MM.1S (cell line): ENCODE data around the gene DEDD.

Experiments
- DNase-seq: peaks from one replicate; pipeline ENCODE4 v3.0.0-alpha.2; 2015
- H2AFZ ChIP-seq: fragments of 300-600 bp; sonication (generic); 2 replicates; pipeline ENCODE4 v1.6.0; 2016; ENCODE audit warnings: antibody characterized with exemption, low read length
- H3F3A ChIP-seq: fragments of 300-600 bp; sonication (generic); 2 replicates; pipeline ENCODE4 v1.6.1; 2016; ENCODE audit warnings: mild to moderate bottlenecking, antibody characterized with exemption, low read length, moderate library complexity, mixed read lengths; ENCODE audit not compliant: insufficient read depth
- H3K27ac ChIP-seq: fragments of 300-600 bp; sonication (generic); 2 replicates; pipeline ENCODE4 v1.5.1; 2016; ENCODE audit warnings: mild to moderate bottlenecking, low read length
- H3K27me3 ChIP-seq: fragments of 300-600 bp; sonication (generic); replicated peaks from 2 replicates; pipeline ENCODE4 v1.6.0; 2016; ENCODE audit warnings: low read length; ENCODE audit not compliant: insufficient read depth
- H3K36me3 ChIP-seq: fragments of 300-600 bp; sonication (generic); replicated peaks from 2 replicates; pipeline ENCODE4 v1.6.1; 2016; ENCODE audit warnings: mild to moderate bottlenecking, low read length, mixed read lengths; ENCODE audit not compliant: insufficient read depth
- H3K4me1 ChIP-seq: fragments of 300-600 bp; sonication (generic); 2 replicates; pipeline ENCODE4 v1.6.1; 2016; ENCODE audit warnings: low read length, mixed read lengths
- H3K4me2 ChIP-seq: fragments of 300-600 bp; sonication (generic); 2 replicates; pipeline ENCODE4 v1.6.0; 2016; ENCODE audit warnings: low read depth, low read length
- H3K4me3 ChIP-seq: fragments of 300-600 bp; sonication (generic); 2 replicates; pipeline ENCODE4 v1.5.1; 2016; ENCODE audit warnings: low read length, mixed read lengths
- H3K79me2 ChIP-seq: fragments of 300-600 bp; sonication (generic); 2 replicates; pipeline ENCODE4 v1.6.1; 2016; ENCODE audit warnings: mixed run types, low read length, mixed read lengths
- H3K9ac ChIP-seq: fragments of 300-600 bp; sonication (generic); 2 replicates; pipeline ENCODE4 v1.6.1; 2016; ENCODE audit warnings: low read length, mixed read lengths
- H3K9me2 ChIP-seq: fragments of 300-600 bp; sonication (generic); replicated peaks from 2 replicates; pipeline ENCODE4 v1.6.1; 2016; ENCODE audit warnings: mild to moderate bottlenecking, low read length, mixed read lengths; ENCODE audit not compliant: insufficient read depth
- H3K9me3 ChIP-seq: fragments of 300-600 bp; sonication (generic); replicated peaks from 2 replicates; pipeline ENCODE4 v1.6.1; 2016; ENCODE audit warnings: mild to moderate bottlenecking, low read length, mixed read lengths; ENCODE audit not compliant: insufficient read depth
- H4K20me1 ChIP-seq: fragments of 300-600 bp; sonication (generic); 2 replicates; pipeline ENCODE4 v1.6.1; 2016; ENCODE audit warnings: mild to moderate bottlenecking, low read length, moderate library complexity, mixed read lengths; ENCODE audit not compliant: insufficient read depth
- CTCF ChIP-seq: fragments of 300-600 bp; sonication (generic); IDR thresholded peaks from 2 replicates; pipeline ENCODE4 v1.5.1; 2016; ENCODE audit warnings: antibody characterized with exemption, low read length, mixed read lengths
- EZH2 ChIP-seq: fragments of 300-600 bp; sonication (generic); optimal IDR thresholded peaks from 2 replicates; pipeline ENCODE3; 2017; ENCODE audit warnings: low read depth, mild to moderate bottlenecking, antibody characterized with exemption, low read length, mixed read lengths
- EZH2phosphoT487 ChIP-seq: fragments of 300-600 bp; sonication (generic); IDR thresholded peaks from 2 replicates; pipeline ENCODE4 v1.6.1; 2018; ENCODE audit warnings: antibody characterized with exemption, low read length

DEDD gene

DNA sequence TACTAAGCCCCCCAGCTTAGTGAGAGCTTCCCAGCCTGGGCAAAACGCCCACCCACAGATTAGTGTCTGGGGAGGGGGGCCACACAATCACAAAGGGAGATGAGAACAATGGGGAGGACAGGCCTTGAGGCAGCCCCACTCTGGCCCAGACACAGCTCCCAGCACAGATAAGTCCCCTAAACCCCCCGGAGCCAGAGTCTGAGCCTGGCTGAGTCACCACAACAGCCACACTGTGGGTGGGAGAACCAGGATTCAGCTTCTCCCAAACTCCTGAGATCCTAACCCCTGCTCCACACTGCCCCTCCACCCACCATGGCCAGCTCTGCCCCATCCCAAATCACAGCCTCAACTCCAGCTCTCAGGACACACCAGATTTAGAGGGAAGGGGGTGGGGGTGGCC lies 47.3 kb downstream of the DEDD start:
- Histone ChIP-seq H3K4me2 (no peak overlapping the region), H3K4me3 (no peak overlapping the region), H3F3A (no peaks in the 10 kb centered on the region), H3K79me2 (no peaks in the 10 kb centered on the region), H3K27me3 (no peaks in the 10 kb centered on the region), H3K27ac (no peak overlapping the region), H3K9me2 (no peaks in the 10 kb centered on the region), H3K9me3 (no peaks in the 10 kb centered on the region), H3K9ac (no peak overlapping the region), H2AFZ (no peak overlapping the region), H4K20me1 (no peaks in the 10 kb centered on the region), H3K36me3 (no peaks in the 10 kb centered on the region), H3K4me1 (no peaks in the 10 kb centered on the region)
- no peak for DNase-seq
- TF ChIP-seq CTCF (no peak), EZH2phosphoT487 (no peak), EZH2 (no peak)

- H3K9ac ChIP-seq, result no peak overlapping the region
- H2AFZ ChIP-seq, result no peak overlapping the region
- H3K27me3 ChIP-seq, result no peaks in the 10 kb centered on the region
- H3K4me2 ChIP-seq, result no peak overlapping the region
- TF ChIP-seq EZH2phosphoT487 (no peak), EZH2 (no peak), CTCF (no peak)
- H3K4me3 ChIP-seq, result no peak overlapping the region
- no peaks in the 10 kb centered on the region for H3F3A ChIP-seq
- H3K27ac ChIP-seq, result no peak overlapping the region
- no peaks in the 10 kb centered on the region for H3K9me2 ChIP-seq
- no peaks in the 10 kb centered on the region for H3K36me3 ChIP-seq
- no peaks in the 10 kb centered on the region for H3K79me2 ChIP-seq
- no peaks in the 10 kb centered on the region for H3K4me1 ChIP-seq
- no peak for DNase-seq
- H3K9me3 ChIP-seq, result no peaks in the 10 kb centered on the region
- H4K20me1 ChIP-seq, result no peaks in the 10 kb centered on the region
These were observed 47.9 kb downstream of the DEDD start for GRCh38 chr1:161084597-161084988.

GRCh38 chr1:161083748-161084596 lies 48.5 kb downstream of the DEDD start:
- H4K20me1 ChIP-seq, result no peaks in the 10 kb centered on the region
- DNase-seq, result no peak
- no peaks in the 10 kb centered on the region for H3K9me2 ChIP-seq
- TF ChIP-seq EZH2, result no peak
- no peak for TF ChIP-seq EZH2phosphoT487
- TF ChIP-seq CTCF, result no peak
- no peaks in the 10 kb centered on the region for H3K4me1 ChIP-seq
- H3K36me3 ChIP-seq, result no peaks in the 10 kb centered on the region
- no peaks in the 10 kb centered on the region for H3K9me3 ChIP-seq
- no peaks in the 10 kb centered on the region for H3F3A ChIP-seq
- no peak overlapping the region for H3K4me3 ChIP-seq
- no peaks in the 10 kb centered on the region for H3K79me2 ChIP-seq
- no peak overlapping the region for H3K27ac ChIP-seq
- H3K4me2 ChIP-seq, result no peak overlapping the region
- no peak overlapping the region for H3K9ac ChIP-seq
- no peaks in the 10 kb centered on the region for H3K27me3 ChIP-seq
- H2AFZ ChIP-seq, result no peak overlapping the region
